ENCODE results near the gene HNRNPUL2. TPM values are rescaled to one million over a fixed set of nuclear protein-coding genes. Genes with fewer than 3 reads are reported as not detected.
A peak's percentile ranks its signal among the peaks of the same experiment; 100 is the strongest.

HNRNPUL2 gene
- total RNA-seq, 1 donor from 2014 or later: 61.5 TPM

- Mint-ChIP-seq H3K27ac (peak overlapping the region; percentile 47), H3K4me1 (peaks cover 24% of the 10 kb centered on the region), H3K36me3 (peaks cover 18% of the 10 kb centered on the region)
Measured at GRCh38 chr11:62673196-62673525, 54.1 kb downstream of the HNRNPUL2 start.

GRCh38 chr11:62671608-62672389, 55.5 kb downstream of the HNRNPUL2 start, which contains the start of the genes LBHD1 and UQCC3:
Gene LBHD1 (minus strand): TSS chr11:62672267. CDS start chr11:62670031, 2,236 bp downstream.
Gene UQCC3 (plus strand): TSS chr11:62671673. CDS start chr11:62671746, 73 bp downstream.
- DNase-seq (ENCODE audit: low spot score in 2 of 2, unreplicated experiment in 2 of 2): peak; percentile 57 to 79
- Mint-ChIP-seq H3K4me1 (peaks cover 23% of the 10 kb centered on the region), H3K27ac (peak within 1 kb of the TSS; percentile 99), H3K4me3 (peak within 1 kb of the TSS; percentile 100), H3K36me3 (peaks cover 10% of the 10 kb centered on the region), H3K9me3 (no peaks in the 10 kb centered on the region), H3K27me3 (ENCODE audit: low read depth) (no peaks in the 10 kb centered on the region)
- TF ChIP-seq CTCF (IDR thresholded peaks at IDR 0.05; ENCODE audit: unreplicated experiment): no peak

More at GRCh38 chr11:62673196-62673525, 54.1 kb downstream of the HNRNPUL2 start:
- no peak for TF ChIP-seq CTCF (IDR thresholded peaks at IDR 0.05; ENCODE audit: unreplicated experiment)
- Mint-ChIP-seq H3K27me3 (ENCODE audit: low read depth) (no peaks in the 10 kb centered on the region), H3K9me3 (no peaks in the 10 kb centered on the region), H3K4me3 (peak overlapping the region; percentile 100)
- DNase-seq (ENCODE audit: low spot score in 2 of 2, unreplicated experiment in 2 of 2): no peak

GRCh38 chr11:62671236-62671607, 56.0 kb downstream of the HNRNPUL2 start:
- no peaks in the 10 kb centered on the region for H3K27me3 Mint-ChIP-seq (ENCODE audit: low read depth)
- no peak for TF ChIP-seq CTCF (IDR thresholded peaks at IDR 0.05; ENCODE audit: unreplicated experiment)

GRCh38 chr11:62669420-62670161, 57.7 kb downstream of the HNRNPUL2 start:
- peaks cover 32% of the 10 kb centered on the region for H3K4me1 Mint-ChIP-seq
- H3K27ac Mint-ChIP-seq: peak overlapping the region; percentile 79
- H3K4me3 Mint-ChIP-seq: no peak overlapping the region
- H3K9me3 Mint-ChIP-seq: no peaks in the 10 kb centered on the region
- TF ChIP-seq CTCF (IDR thresholded peaks at IDR 0.05; ENCODE audit: unreplicated experiment): no peak
- no peak for DNase-seq (ENCODE audit: low spot score in 2 of 2, unreplicated experiment in 2 of 2)
- peaks cover 3% of the 10 kb centered on the region for H3K36me3 Mint-ChIP-seq
- no peaks in the 10 kb centered on the region for H3K27me3 Mint-ChIP-seq (ENCODE audit: low read depth)

More at GRCh38 chr11:62671236-62671607, 56.0 kb downstream of the HNRNPUL2 start:
- no peak for DNase-seq (ENCODE audit: low spot score in 2 of 2, unreplicated experiment in 2 of 2)
- H3K4me1 Mint-ChIP-seq: peaks cover 29% of the 10 kb centered on the region
- H3K4me3 Mint-ChIP-seq: peak overlapping the region; percentile 100
- peaks cover 9% of the 10 kb centered on the region for H3K36me3 Mint-ChIP-seq
- peak overlapping the region; percentile 99 for H3K27ac Mint-ChIP-seq
- no peaks in the 10 kb centered on the region for H3K9me3 Mint-ChIP-seq

GRCh38 chr11:62667460-62667859, 59.8 kb downstream of the HNRNPUL2 start:
- H3K27ac Mint-ChIP-seq: peak overlapping the region; percentile 97
- peak overlapping the region; percentile 96 for H3K4me3 Mint-ChIP-seq
- no peak for TF ChIP-seq CTCF (IDR thresholded peaks at IDR 0.05; ENCODE audit: unreplicated experiment)
- H3K9me3 Mint-ChIP-seq: no peaks in the 10 kb centered on the region
- no peaks in the 10 kb centered on the region for H3K27me3 Mint-ChIP-seq (ENCODE audit: low read depth)
- peaks cover 5% of the 10 kb centered on the region for H3K36me3 Mint-ChIP-seq
- no peak for DNase-seq (ENCODE audit: low spot score in 2 of 2, unreplicated experiment in 2 of 2)
- peaks cover 32% of the 10 kb centered on the region for H3K4me1 Mint-ChIP-seq
